ENCODE results near the gene CACNB1.

DNA sequence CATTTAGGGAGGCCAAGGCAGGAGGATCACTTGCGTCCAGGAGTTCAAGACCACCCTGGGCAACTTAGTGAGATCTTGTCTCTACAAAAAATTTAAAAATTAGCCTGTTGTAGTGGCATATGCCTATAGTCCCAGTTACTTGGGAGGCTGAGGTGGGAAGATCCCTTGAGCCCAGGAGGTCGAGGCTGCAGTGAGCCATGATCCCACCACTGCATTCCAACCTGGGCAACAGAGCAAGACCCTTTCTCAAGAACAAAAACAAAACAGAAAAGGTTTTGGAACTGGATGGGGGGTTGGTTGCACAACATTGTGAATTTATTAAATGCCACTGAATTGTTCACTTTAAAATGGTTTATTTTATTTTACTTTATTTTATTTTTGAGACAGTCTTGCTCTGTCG, 67.3 kb downstream of the CACNB1 start:
- TF ChIP-seq EZH2 (IDR thresholded peaks at IDR 0.05; ENCODE audit: low read length, unreplicated experiment) (no peak), EZH2phosphoT487 (IDR thresholded peaks at IDR 0.05; ENCODE audit: borderline replicate concordance, low read length) (no peak)
- TF ChIP-seq, protein P1, sequence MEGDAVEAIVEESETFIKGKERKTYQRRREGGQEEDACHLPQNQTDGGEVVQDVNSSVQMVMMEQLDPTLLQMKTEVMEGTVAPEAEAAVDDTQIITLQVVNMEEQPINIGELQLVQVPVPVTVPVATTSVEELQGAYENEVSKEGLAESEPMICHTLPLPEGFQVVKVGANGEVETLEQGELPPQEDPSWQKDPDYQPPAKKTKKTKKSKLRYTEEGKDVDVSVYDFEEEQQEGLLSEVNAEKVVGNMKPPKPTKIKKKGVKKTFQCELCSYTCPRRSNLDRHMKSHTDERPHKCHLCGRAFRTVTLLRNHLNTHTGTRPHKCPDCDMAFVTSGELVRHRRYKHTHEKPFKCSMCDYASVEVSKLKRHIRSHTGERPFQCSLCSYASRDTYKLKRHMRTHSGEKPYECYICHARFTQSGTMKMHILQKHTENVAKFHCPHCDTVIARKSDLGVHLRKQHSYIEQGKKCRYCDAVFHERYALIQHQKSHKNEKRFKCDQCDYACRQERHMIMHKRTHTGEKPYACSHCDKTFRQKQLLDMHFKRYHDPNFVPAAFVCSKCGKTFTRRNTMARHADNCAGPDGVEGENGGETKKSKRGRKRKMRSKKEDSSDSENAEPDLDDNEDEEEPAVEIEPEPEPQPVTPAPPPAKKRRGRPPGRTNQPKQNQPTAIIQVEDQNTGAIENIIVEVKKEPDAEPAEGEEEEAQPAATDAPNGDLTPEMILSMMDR (conservative IDR thresholded peaks at IDR 0.05; ENCODE audit: low read depth, low read length), result no peak

Data from PC-3 (cell line).